ENCODE measurements around the gene N4BP2.

N4BP2 gene

GRCh38 chr4:40205259-40206198 lies 148.9 kb downstream of the N4BP2 start:
- no peak overlapping the region for H3K4me2 ChIP-seq
- TF ChIP-seq, protein P1, sequence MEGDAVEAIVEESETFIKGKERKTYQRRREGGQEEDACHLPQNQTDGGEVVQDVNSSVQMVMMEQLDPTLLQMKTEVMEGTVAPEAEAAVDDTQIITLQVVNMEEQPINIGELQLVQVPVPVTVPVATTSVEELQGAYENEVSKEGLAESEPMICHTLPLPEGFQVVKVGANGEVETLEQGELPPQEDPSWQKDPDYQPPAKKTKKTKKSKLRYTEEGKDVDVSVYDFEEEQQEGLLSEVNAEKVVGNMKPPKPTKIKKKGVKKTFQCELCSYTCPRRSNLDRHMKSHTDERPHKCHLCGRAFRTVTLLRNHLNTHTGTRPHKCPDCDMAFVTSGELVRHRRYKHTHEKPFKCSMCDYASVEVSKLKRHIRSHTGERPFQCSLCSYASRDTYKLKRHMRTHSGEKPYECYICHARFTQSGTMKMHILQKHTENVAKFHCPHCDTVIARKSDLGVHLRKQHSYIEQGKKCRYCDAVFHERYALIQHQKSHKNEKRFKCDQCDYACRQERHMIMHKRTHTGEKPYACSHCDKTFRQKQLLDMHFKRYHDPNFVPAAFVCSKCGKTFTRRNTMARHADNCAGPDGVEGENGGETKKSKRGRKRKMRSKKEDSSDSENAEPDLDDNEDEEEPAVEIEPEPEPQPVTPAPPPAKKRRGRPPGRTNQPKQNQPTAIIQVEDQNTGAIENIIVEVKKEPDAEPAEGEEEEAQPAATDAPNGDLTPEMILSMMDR (conservative IDR thresholded peaks at IDR 0.05; ENCODE audit: low read depth, low read length) = no peak
- H3K79me2 ChIP-seq (ENCODE audit: insufficient read depth, low read depth) = peaks cover 15% of the 10 kb centered on the region; the same call in 1 of the 2 replicates
- no peak overlapping the region for H3K4me3 ChIP-seq (IDR thresholded peaks at IDR 0.05; ENCODE audit: insufficient read depth, low read depth, low read length)
- no peaks in the 10 kb centered on the region for H3K36me3 ChIP-seq (ENCODE audit: insufficient read depth)
- H2AFZ ChIP-seq (ENCODE audit: low read depth) = no peak overlapping the region
- no peaks in the 10 kb centered on the region for H4K20me1 ChIP-seq (ENCODE audit: insufficient read depth)
- no peak overlapping the region for H3K9ac ChIP-seq
- H3K27me3 ChIP-seq (ENCODE audit: insufficient read depth, low read depth) = no peaks in the 10 kb centered on the region
- H3K4me1 ChIP-seq (ENCODE audit: low read depth, poor library complexity, severe bottlenecking) = peaks cover 33% of the 10 kb centered on the region
- H3K27ac ChIP-seq = no peak overlapping the region

DNA sequence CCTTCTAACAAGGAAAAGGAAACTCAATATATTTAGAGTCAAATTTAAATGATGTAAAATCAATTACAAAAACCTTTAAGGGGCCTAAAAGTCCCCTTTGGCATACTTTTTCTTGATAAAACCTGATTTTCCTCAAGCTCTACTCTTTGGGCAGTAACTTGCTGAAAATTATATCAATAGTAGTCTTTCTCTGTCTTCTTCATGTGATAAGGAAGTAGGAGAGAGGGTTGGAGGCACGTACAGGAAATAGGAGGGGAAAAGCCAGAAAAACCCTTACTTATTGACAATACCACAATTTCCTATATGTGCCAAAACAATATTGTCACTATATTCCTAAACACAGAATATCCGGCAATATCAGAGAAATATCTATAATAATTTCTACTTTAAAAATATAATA lies 149.8 kb downstream of the N4BP2 start:
- TF ChIP-seq, protein P1 (conservative IDR thresholded peaks at IDR 0.05; ENCODE audit: low read depth, low read length) = no peak
- H3K79me2 ChIP-seq (ENCODE audit: insufficient read depth, low read depth) = peaks cover 11% of the 10 kb centered on the region; the same call in 1 of the 2 replicates
- peaks cover 24% of the 10 kb centered on the region for H3K4me1 ChIP-seq (ENCODE audit: low read depth, poor library complexity, severe bottlenecking)
- no peak overlapping the region for H3K9ac ChIP-seq
- no peaks in the 10 kb centered on the region for H3K27me3 ChIP-seq (ENCODE audit: insufficient read depth, low read depth)
- no peaks in the 10 kb centered on the region for H4K20me1 ChIP-seq (ENCODE audit: insufficient read depth)
- H3K36me3 ChIP-seq (ENCODE audit: insufficient read depth) = no peaks in the 10 kb centered on the region
- no peak overlapping the region for H3K4me3 ChIP-seq (IDR thresholded peaks at IDR 0.05; ENCODE audit: insufficient read depth, low read depth, low read length)
- no peak overlapping the region for H3K27ac ChIP-seq
- H2AFZ ChIP-seq (ENCODE audit: low read depth) = no peak overlapping the region
- no peak overlapping the region for H3K4me2 ChIP-seq

Measured in KMS-11 (cell line).